ENCODE data around the gene HHIPL1. TPM values are rescaled to one million over a fixed set of nuclear protein-coding genes. Genes with fewer than 3 reads are reported as not detected.
"Not testable (repeated sequence)": the region's sequence is repeated elsewhere in the genome, so short reads cannot be mapped to it uniquely, and the experiment has no call there.

The HHIPL1 gene
- total RNA-seq, 1 experiment from 2014 or later: 2.6 TPM

GRCh38 chr14:99637624-99638023 is 7.3 kb upstream of the HHIPL1 start:
- Mint-ChIP-seq H3K9me3 (no peaks in the 10 kb centered on the region), H3K27ac (no peak overlapping the region), H3K36me3 (ENCODE audit: insufficient read depth in 1 of 3, low read depth in 3 of 3) (no peaks in the 10 kb centered on the region), H3K27me3 (ENCODE audit: low read depth) (peaks cover 8% of the 10 kb centered on the region), H3K4me1 (peaks cover 1 to 7% of the 10 kb centered on the region in 2 experiments; a peak in 2 of 4 replicates), H3K4me3 (no peak overlapping the region)
- H4K20me1 ChIP-seq (ENCODE audit: control insufficient read depth, insufficient read depth, insufficient read length): no peaks in the 10 kb centered on the region
- H3K79me2 ChIP-seq (ENCODE audit: insufficient read depth, low read length): no peaks in the 10 kb centered on the region
- no peak overlapping the region for H3K4ac ChIP-seq (ENCODE audit: low read depth, low read length)
- TF ChIP-seq CTCF (conservative IDR thresholded peaks at IDR 0.05): no peak
- no peak overlapping the region for H3K9ac ChIP-seq (ENCODE audit: extremely low read depth, insufficient read length, low read length)
- H3K27me3 ChIP-seq (ENCODE audit: insufficient read depth, low read length): no peaks in the 10 kb centered on the region
- H2BK5ac ChIP-seq (ENCODE audit: insufficient read length, low read length): no peak overlapping the region
- H3K79me1 ChIP-seq (ENCODE audit: insufficient read depth, low read depth, low read length, poor library complexity, severe bottlenecking): no peaks in the 10 kb centered on the region
- no peak overlapping the region for H4K5ac ChIP-seq (ENCODE audit: insufficient read length, low read depth, low read length)
- DNase-seq: no peak
- no peak overlapping the region for H3K56ac ChIP-seq (ENCODE audit: insufficient read length, low read depth, low read length)
- no CpG with 5 or more reads among the region's 7 CpGs for WGBS (ENCODE audit: extremely low coverage, insufficient read length, low lambda C conversion rate)
- H2AFZ ChIP-seq (ENCODE audit: low read length): no peak overlapping the region
- H4K91ac ChIP-seq (ENCODE audit: insufficient read length, low read depth, low read length): no peak overlapping the region
- no peak overlapping the region for H4K8ac ChIP-seq (replicated peaks; ENCODE audit: insufficient read length, low read depth, low read length)
- no peaks in the 10 kb centered on the region for H3K9me3 ChIP-seq (ENCODE audit: control insufficient read depth, low read depth, low read length)
- H3T11ph ChIP-seq (ENCODE audit: low read length): no peak overlapping the region
- no peak overlapping the region for H2AK5ac ChIP-seq (ENCODE audit: insufficient read length, low read length)
- H2BK15ac ChIP-seq (ENCODE audit: low read depth, low read length): no peak overlapping the region
- no peak overlapping the region for H2BK12ac ChIP-seq (ENCODE audit: insufficient read length, low read depth, low read length)
- no peak overlapping the region for H3K4me2 ChIP-seq (ENCODE audit: insufficient read depth, insufficient read length, low read length)
- no peak overlapping the region for H2BK120ac ChIP-seq (ENCODE audit: low read depth, low read length, poor library complexity, severe bottlenecking)
- H3K27ac ChIP-seq (ENCODE audit: insufficient read length, low read depth, low read length): no peak overlapping the region
- no peak overlapping the region for H3K14ac ChIP-seq (ENCODE audit: insufficient read depth, low read length)
- no peak overlapping the region for H3K18ac ChIP-seq (ENCODE audit: insufficient read length, low read depth, low read length)
- no peak overlapping the region for H2BK20ac ChIP-seq (ENCODE audit: low read depth, low read length, poor library complexity, severe bottlenecking)
- no peak overlapping the region for H3K23ac ChIP-seq (ENCODE audit: insufficient read length, low read depth, low read length)
- no peaks in the 10 kb centered on the region for H3K23me2 ChIP-seq (ENCODE audit: insufficient read length, low read depth, low read length, poor library complexity, severe bottlenecking)
- no peaks in the 10 kb centered on the region for H3K4me1 ChIP-seq (ENCODE audit: insufficient read depth, low read length)

- not testable (repeated sequence) for H3K4me1 ChIP-seq (ENCODE audit: insufficient read depth, low read length); H2BK5ac ChIP-seq (ENCODE audit: insufficient read length, low read length); H3K27ac Mint-ChIP-seq; H2AK5ac ChIP-seq (ENCODE audit: insufficient read length, low read length); H3K27me3 ChIP-seq (ENCODE audit: insufficient read depth, low read length); H3K18ac ChIP-seq (ENCODE audit: insufficient read length, low read depth, low read length); H3K36me3 Mint-ChIP-seq (ENCODE audit: insufficient read depth in 1 of 3, low read depth in 3 of 3); H3K4me3 Mint-ChIP-seq; H4K20me1 ChIP-seq (ENCODE audit: control insufficient read depth, insufficient read depth, insufficient read length); DNase-seq; H4K8ac ChIP-seq (replicated peaks; ENCODE audit: insufficient read length, low read depth, low read length); H2BK120ac ChIP-seq (ENCODE audit: low read depth, low read length, poor library complexity, severe bottlenecking); H3K23me2 ChIP-seq (ENCODE audit: insufficient read length, low read depth, low read length, poor library complexity, severe bottlenecking); H2BK12ac ChIP-seq (ENCODE audit: insufficient read length, low read depth, low read length); H3K4ac ChIP-seq (ENCODE audit: low read depth, low read length); H4K91ac ChIP-seq (ENCODE audit: insufficient read length, low read depth, low read length); H3K79me2 ChIP-seq (ENCODE audit: insufficient read depth, low read length); H3K23ac ChIP-seq (ENCODE audit: insufficient read length, low read depth, low read length); H2BK20ac ChIP-seq (ENCODE audit: low read depth, low read length, poor library complexity, severe bottlenecking); H3K27ac ChIP-seq (ENCODE audit: insufficient read length, low read depth, low read length); H2AFZ ChIP-seq (ENCODE audit: low read length); H3K9ac ChIP-seq (ENCODE audit: extremely low read depth, insufficient read length, low read length); H4K5ac ChIP-seq (ENCODE audit: insufficient read length, low read depth, low read length); H3K4me2 ChIP-seq (ENCODE audit: insufficient read depth, insufficient read length, low read length); H3T11ph ChIP-seq (ENCODE audit: low read length); H2BK15ac ChIP-seq (ENCODE audit: low read depth, low read length); H3K9me3 Mint-ChIP-seq; H3K14ac ChIP-seq (ENCODE audit: insufficient read depth, low read length); H3K9me3 ChIP-seq (ENCODE audit: control insufficient read depth, low read depth, low read length); H3K56ac ChIP-seq (ENCODE audit: insufficient read length, low read depth, low read length); H3K79me1 ChIP-seq (ENCODE audit: insufficient read depth, low read depth, low read length, poor library complexity, severe bottlenecking)
- Mint-ChIP-seq H3K27me3 (ENCODE audit: low read depth) (peaks cover 32% of the 10 kb centered on the region), H3K4me1 (peaks cover 6 to 13% of the 10 kb centered on the region in 2 experiments)
- no CpG with 5 or more reads among the region's 5 CpGs for WGBS (ENCODE audit: extremely low coverage, insufficient read length, low lambda C conversion rate)
These were observed 2.2 kb upstream of the HHIPL1 start for GRCh38 chr14:99642771-99643170.

Data from H9 (cell line).